HepG2 (cell line): Measurements from ENCODE around the gene INF2. TPM values are rescaled to one million over a fixed set of nuclear protein-coding genes. Genes with fewer than 3 reads are reported as not detected.
A peak's percentile ranks its signal among the peaks of the same experiment; 100 is the strongest.

Source experiments
- ARID2 ChIP-seq: sonication (generic); formaldehyde crosslinking; IDR thresholded peaks from 2 replicates; pipeline ENCODE4 v1.8.1; 2022; ENCODE audit warnings: mild to moderate bottlenecking, missing genetic modification reagents, borderline replicate concordance
- KDM5A ChIP-seq: fragments of 200-600 bp; sonication (generic); IDR thresholded peaks from 2 replicates; pipeline ENCODE4 v1.7.0; 2018; ENCODE audit warnings: antibody characterized with exemption, mild to moderate bottlenecking, low read length, borderline replicate concordance
- MAFG ChIP-seq: sonication (generic); formaldehyde crosslinking; IDR thresholded peaks from 2 replicates; pipeline ENCODE4 v1.5.1; 2020; ENCODE audit warnings: mild to moderate bottlenecking, missing genetic modification reagents
- MEIS2 ChIP-seq: sonication (generic); formaldehyde crosslinking; IDR thresholded peaks from 2 replicates; pipeline ENCODE4 v1.9.0; 2021; ENCODE audit warnings: mild to moderate bottlenecking, missing genetic modification reagents
- TBL1XR1 ChIP-seq: fragments of 150-350 bp; IDR thresholded peaks from 2 replicates; pipeline ENCODE4 v1.6.1; 2014; ENCODE audit warnings: borderline replicate concordance, low read length; ENCODE audit not compliant: partially characterized antibody
- ZNF260 ChIP-seq: sonication (generic); formaldehyde crosslinking; IDR thresholded peaks from 2 replicates; pipeline ENCODE4 v1.4.0; 2020; ENCODE audit warnings: missing genetic modification reagents, low read depth, mild to moderate bottlenecking, borderline replicate concordance
- polyA plus RNA-seq, 8 experiments: library from polyadenylated mRNA; depleted of rRNA in 3 of 8; stranded (reverse) in 7 of 8; unstranded in 1 of 8; fragments of >200 nt; fragmentation: Illumina TruSeq in 4 of 8; extraction: Trizol in 4 of 8; gene quantifications; 2 replicates each; pipeline versions ENCODE4 v1.2.1 to v1.2.3, GENCODE V29; 2011 to 2016; ENCODE audit warnings: low read depth in 4 of 8, missing spikeins in 1 of 8, mixed read lengths in 1 of 8; ENCODE audit not compliant: insufficient read depth in 1 of 8
- total RNA-seq, 5 experiments: library from RNA; depleted of rRNA; stranded (reverse); fragments of >200 nt; fragmentation: Illumina TruSeq; extraction: Trizol; gene quantifications; 2 replicates each; pipeline ENCODE4 v1.2.3, GENCODE V29; 2016; ENCODE audit warnings: low read depth in 1 of 5
- TF ChIP-seq, protein P1 (sequence below): sonication (generic); formaldehyde crosslinking; IDR thresholded peaks from 2 replicates; pipeline ENCODE4 v1.5.0; 2020; ENCODE audit warnings: missing genetic modification reagents
- TF ChIP-seq, protein P2 (sequence below): sonication (generic); formaldehyde crosslinking; IDR thresholded peaks from 2 replicates; pipeline ENCODE4 v1.4.0; 2020; ENCODE audit warnings: mild to moderate bottlenecking, missing genetic modification reagents
- TF ChIP-seq, protein P3 (sequence below): sonication (generic); formaldehyde crosslinking; IDR thresholded peaks from 2 replicates; pipeline ENCODE4 v1.4.0; 2020; ENCODE audit warnings: missing genetic modification reagents
- TF ChIP-seq, protein P4 (sequence below): sonication (generic); formaldehyde crosslinking; IDR thresholded peaks from 2 replicates; pipeline ENCODE4 v1.4.0; 2020; ENCODE audit warnings: missing genetic modification reagents
- TF ChIP-seq, protein P5 (sequence below): sonication (generic); formaldehyde crosslinking; IDR thresholded peaks from 2 replicates; pipeline ENCODE4 v1.9.0; 2021; ENCODE audit warnings: missing genetic modification reagents, mild to moderate bottlenecking, borderline replicate concordance
- TF ChIP-seq, protein P6 (sequence below): sonication (generic); formaldehyde crosslinking; IDR thresholded peaks from 2 replicates; pipeline ENCODE4 v1.8.1; 2023; ENCODE audit warnings: mild to moderate bottlenecking, missing genetic modification reagents
- TF ChIP-seq, protein P7 (sequence below): sonication (generic); formaldehyde crosslinking; conservative IDR thresholded peaks from 2 replicates; pipeline ENCODE4 v1.8.0; 2022; ENCODE audit warnings: low read depth, missing genetic modification reagents

INF2 gene
- total and polyA plus RNA-seq, 2 of the 13 experiments (the other 11 are each of a cell fraction or from before 2014, with no cell fraction given), result 16.4 to 26.4 TPM

DNA sequence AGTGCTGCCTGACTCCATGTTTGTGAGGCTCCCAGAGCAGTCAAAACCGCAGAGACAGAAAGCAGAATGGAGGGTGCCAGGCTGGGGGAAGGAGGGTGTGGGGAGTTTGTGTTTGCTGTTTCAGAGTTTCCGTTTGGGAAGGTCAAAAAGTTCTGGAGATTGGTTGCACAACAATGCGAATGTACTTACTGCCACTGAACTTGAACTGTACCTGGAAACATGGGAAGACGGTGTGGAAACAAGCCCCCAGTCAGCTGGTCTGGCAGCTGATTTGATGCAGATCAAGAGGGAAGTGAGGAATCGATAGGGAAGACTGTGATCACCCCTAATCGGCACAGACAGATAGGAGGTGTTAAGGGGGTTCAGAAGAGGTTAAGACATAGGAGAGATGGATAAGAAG is 35.3 kb upstream of the INF2 start (continued):
- TF ChIP-seq, protein P1, sequence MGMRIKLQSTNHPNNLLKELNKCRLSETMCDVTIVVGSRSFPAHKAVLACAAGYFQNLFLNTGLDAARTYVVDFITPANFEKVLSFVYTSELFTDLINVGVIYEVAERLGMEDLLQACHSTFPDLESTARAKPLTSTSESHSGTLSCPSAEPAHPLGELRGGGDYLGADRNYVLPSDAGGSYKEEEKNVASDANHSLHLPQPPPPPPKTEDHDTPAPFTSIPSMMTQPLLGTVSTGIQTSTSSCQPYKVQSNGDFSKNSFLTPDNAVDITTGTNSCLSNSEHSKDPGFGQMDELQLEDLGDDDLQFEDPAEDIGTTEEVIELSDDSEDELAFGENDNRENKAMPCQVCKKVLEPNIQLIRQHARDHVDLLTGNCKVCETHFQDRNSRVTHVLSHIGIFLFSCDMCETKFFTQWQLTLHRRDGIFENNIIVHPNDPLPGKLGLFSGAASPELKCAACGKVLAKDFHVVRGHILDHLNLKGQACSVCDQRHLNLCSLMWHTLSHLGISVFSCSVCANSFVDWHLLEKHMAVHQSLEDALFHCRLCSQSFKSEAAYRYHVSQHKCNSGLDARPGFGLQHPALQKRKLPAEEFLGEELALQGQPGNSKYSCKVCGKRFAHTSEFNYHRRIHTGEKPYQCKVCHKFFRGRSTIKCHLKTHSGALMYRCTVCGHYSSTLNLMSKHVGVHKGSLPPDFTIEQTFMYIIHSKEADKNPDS (CRISPR knock-in tag), result no peak
- TF ChIP-seq, protein P2, sequence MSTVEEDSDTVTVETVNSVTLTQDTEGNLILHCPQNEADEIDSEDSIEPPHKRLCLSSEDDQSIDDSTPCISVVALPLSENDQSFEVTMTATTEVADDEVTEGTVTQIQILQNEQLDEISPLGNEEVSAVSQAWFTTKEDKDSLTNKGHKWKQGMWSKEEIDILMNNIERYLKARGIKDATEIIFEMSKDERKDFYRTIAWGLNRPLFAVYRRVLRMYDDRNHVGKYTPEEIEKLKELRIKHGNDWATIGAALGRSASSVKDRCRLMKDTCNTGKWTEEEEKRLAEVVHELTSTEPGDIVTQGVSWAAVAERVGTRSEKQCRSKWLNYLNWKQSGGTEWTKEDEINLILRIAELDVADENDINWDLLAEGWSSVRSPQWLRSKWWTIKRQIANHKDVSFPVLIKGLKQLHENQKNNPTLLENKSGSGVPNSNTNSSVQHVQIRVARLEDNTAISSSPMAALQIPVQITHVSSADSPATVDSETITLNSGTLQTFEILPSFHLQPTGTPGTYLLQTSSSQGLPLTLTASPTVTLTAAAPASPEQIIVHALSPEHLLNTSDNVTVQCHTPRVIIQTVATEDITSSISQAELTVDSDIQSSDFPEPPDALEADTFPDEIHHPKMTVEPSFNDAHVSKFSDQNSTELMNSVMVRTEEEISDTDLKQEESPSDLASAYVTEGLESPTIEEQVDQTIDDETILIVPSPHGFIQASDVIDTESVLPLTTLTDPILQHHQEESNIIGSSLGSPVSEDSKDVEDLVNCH, result no peak
- TF ChIP-seq MAFG, result no peak
- TF ChIP-seq, protein P3, sequence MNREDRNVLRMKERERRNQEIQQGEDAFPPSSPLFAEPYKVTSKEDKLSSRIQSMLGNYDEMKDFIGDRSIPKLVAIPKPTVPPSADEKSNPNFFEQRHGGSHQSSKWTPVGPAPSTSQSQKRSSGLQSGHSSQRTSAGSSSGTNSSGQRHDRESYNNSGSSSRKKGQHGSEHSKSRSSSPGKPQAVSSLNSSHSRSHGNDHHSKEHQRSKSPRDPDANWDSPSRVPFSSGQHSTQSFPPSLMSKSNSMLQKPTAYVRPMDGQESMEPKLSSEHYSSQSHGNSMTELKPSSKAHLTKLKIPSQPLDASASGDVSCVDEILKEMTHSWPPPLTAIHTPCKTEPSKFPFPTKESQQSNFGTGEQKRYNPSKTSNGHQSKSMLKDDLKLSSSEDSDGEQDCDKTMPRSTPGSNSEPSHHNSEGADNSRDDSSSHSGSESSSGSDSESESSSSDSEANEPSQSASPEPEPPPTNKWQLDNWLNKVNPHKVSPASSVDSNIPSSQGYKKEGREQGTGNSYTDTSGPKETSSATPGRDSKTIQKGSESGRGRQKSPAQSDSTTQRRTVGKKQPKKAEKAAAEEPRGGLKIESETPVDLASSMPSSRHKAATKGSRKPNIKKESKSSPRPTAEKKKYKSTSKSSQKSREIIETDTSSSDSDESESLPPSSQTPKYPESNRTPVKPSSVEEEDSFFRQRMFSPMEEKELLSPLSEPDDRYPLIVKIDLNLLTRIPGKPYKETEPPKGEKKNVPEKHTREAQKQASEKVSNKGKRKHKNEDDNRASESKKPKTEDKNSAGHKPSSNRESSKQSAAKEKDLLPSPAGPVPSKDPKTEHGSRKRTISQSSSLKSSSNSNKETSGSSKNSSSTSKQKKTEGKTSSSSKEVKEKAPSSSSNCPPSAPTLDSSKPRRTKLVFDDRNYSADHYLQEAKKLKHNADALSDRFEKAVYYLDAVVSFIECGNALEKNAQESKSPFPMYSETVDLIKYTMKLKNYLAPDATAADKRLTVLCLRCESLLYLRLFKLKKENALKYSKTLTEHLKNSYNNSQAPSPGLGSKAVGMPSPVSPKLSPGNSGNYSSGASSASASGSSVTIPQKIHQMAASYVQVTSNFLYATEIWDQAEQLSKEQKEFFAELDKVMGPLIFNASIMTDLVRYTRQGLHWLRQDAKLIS, result no peak
- TF ChIP-seq TBL1XR1, result peak; percentile 96
- TF ChIP-seq, protein P4, sequence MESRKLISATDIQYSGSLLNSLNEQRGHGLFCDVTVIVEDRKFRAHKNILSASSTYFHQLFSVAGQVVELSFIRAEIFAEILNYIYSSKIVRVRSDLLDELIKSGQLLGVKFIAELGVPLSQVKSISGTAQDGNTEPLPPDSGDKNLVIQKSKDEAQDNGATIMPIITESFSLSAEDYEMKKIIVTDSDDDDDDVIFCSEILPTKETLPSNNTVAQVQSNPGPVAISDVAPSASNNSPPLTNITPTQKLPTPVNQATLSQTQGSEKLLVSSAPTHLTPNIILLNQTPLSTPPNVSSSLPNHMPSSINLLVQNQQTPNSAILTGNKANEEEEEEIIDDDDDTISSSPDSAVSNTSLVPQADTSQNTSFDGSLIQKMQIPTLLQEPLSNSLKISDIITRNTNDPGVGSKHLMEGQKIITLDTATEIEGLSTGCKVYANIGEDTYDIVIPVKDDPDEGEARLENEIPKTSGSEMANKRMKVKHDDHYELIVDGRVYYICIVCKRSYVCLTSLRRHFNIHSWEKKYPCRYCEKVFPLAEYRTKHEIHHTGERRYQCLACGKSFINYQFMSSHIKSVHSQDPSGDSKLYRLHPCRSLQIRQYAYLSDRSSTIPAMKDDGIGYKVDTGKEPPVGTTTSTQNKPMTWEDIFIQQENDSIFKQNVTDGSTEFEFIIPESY (CRISPR knock-in tag), result no peak
- no peak for TF ChIP-seq KDM5A
- TF ChIP-seq, protein P5, sequence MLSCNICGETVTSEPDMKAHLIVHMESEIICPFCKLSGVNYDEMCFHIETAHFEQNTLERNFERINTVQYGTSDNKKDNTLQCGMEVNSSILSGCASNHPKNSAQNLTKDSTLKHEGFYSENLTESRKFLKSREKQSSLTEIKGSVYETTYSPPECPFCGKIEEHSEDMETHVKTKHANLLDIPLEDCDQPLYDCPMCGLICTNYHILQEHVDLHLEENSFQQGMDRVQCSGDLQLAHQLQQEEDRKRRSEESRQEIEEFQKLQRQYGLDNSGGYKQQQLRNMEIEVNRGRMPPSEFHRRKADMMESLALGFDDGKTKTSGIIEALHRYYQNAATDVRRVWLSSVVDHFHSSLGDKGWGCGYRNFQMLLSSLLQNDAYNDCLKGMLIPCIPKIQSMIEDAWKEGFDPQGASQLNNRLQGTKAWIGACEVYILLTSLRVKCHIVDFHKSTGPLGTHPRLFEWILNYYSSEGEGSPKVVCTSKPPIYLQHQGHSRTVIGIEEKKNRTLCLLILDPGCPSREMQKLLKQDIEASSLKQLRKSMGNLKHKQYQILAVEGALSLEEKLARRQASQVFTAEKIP (CRISPR knock-in tag), result no peak
- no peak for TF ChIP-seq MEIS2
- TF ChIP-seq ARID2 (CRISPR knock-in tag), result no peak
- TF ChIP-seq ZNF260 (CRISPR knock-in tag), result no peak
- TF ChIP-seq, protein P6, sequence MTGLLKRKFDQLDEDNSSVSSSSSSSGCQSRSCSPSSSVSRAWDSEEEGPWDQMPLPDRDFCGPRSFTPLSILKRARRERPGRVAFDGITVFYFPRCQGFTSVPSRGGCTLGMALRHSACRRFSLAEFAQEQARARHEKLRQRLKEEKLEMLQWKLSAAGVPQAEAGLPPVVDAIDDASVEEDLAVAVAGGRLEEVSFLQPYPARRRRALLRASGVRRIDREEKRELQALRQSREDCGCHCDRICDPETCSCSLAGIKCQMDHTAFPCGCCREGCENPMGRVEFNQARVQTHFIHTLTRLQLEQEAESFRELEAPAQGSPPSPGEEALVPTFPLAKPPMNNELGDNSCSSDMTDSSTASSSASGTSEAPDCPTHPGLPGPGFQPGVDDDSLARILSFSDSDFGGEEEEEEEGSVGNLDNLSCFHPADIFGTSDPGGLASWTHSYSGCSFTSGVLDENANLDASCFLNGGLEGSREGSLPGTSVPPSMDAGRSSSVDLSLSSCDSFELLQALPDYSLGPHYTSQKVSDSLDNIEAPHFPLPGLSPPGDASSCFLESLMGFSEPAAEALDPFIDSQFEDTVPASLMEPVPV, result no peak
- TF ChIP-seq, protein P7, sequence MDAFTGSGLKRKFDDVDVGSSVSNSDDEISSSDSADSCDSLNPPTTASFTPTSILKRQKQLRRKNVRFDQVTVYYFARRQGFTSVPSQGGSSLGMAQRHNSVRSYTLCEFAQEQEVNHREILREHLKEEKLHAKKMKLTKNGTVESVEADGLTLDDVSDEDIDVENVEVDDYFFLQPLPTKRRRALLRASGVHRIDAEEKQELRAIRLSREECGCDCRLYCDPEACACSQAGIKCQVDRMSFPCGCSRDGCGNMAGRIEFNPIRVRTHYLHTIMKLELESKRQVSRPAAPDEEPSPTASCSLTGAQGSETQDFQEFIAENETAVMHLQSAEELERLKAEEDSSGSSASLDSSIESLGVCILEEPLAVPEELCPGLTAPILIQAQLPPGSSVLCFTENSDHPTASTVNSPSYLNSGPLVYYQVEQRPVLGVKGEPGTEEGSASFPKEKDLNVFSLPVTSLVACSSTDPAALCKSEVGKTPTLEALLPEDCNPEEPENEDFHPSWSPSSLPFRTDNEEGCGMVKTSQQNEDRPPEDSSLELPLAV (CRISPR knock-in tag), result no peak
